ENCODE measurements around the gene CRACR2A. TPM values are rescaled to one million over a fixed set of nuclear protein-coding genes. Genes with fewer than 3 reads are reported as not detected.

CRACR2A gene
- total and polyA plus RNA-seq, 10 of the 15 experiments (the other 5 are each of a cell fraction or from before 2014, with no cell fraction given) = 2.1 to 18.0 (median 13.2) TPM

DNA sequence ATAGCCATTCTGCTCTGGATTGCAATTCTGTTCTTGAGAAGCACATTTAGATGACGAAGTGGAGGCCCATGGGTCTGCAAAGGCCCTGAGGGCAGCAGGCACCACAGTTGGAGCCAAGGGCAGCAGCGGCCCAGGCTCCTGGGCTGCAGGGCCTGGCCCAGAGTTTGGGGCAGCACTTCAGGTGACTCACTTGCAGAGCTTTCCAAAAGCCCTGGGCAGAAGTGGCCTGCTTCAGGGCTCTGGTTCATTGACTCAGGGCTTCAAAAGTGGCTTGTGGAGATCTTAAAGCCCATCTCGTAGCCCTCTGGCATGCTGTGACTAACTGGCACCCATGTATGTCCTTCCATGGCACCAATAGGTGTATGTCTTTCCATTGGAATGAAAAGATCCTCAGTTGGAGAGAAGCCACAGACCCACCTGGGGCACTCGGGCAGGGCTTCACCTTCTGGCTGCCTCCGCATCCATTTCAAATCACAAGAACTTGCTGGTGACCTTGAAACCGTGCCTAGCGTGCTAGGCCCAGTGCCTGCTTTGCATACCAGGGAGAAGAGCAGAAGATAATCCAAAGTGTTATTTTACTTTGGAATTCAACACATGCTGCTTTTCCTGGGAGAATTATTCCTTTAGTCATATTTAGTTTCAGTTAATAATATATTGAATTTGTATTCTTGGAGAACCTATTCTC, 155.2 kb downstream of the CRACR2A start:
- WGBS (ENCODE audit: insufficient coverage, insufficient replicate concordance, low lambda C conversion rate, missing lambda C conversion rate) = 22% methylated on average over 7 of the region's 7 CpGs
- no peaks in the 10 kb centered on the region for H3K9me3 ChIP-seq (replicated peaks; ENCODE audit: control insufficient read depth, insufficient read depth, low read length)
- SMC1A ChIA-PET (ENCODE audit: uncharacterized antibody, unreplicated experiment) = no interaction called here
- FAIRE-seq (no peak), DNase-seq (ENCODE audit: low read depth, low spot score) (no peak), ATAC-seq (no peak)
- no peak overlapping the region for H2AFZ ChIP-seq (ENCODE audit: control insufficient read depth, low read depth, low read length)
- H3K9ac ChIP-seq (ENCODE audit: control insufficient read depth, insufficient read depth, low read length) = no peak overlapping the region
- intact Hi-C loops (cut with micrococcal nuclease; ENCODE audit: unreplicated experiment) = no loop called here
- RAD21 ChIA-PET (ENCODE audit: unreplicated experiment) = no interaction called here
- no peaks in the 10 kb centered on the region for H3K4me1 ChIP-seq (ENCODE audit: control insufficient read depth, insufficient read depth, low read length)
- H3K79me2 ChIP-seq (ENCODE audit: control insufficient read depth, insufficient read depth, low read length) = no peaks in the 10 kb centered on the region
- no peak overlapping the region for H3K4me3 ChIP-seq
- no peaks in the 10 kb centered on the region for H4K20me1 ChIP-seq (ENCODE audit: control insufficient read depth, insufficient read depth)
- in situ Hi-C loops (cut with MboI) = no loop called here
- no peak overlapping the region for H3K4me2 ChIP-seq (ENCODE audit: control insufficient read depth, insufficient read depth)
- no peak for TF ChIP-seq HCFC1 (IDR thresholded peaks at IDR 0.05; ENCODE audit: low read length)
- no peak for TF ChIP-seq SMAD1 (IDR thresholded peaks at IDR 0.05; ENCODE audit: low read depth, partially characterized antibody)
- no peak for TF ChIP-seq NR2C1 (IDR thresholded peaks at IDR 0.05)
- no peak for TF ChIP-seq ZZZ3 (IDR thresholded peaks at IDR 0.05; ENCODE audit: control insufficient read depth, insufficient read length, low read depth)
- TF ChIP-seq, protein P1, sequence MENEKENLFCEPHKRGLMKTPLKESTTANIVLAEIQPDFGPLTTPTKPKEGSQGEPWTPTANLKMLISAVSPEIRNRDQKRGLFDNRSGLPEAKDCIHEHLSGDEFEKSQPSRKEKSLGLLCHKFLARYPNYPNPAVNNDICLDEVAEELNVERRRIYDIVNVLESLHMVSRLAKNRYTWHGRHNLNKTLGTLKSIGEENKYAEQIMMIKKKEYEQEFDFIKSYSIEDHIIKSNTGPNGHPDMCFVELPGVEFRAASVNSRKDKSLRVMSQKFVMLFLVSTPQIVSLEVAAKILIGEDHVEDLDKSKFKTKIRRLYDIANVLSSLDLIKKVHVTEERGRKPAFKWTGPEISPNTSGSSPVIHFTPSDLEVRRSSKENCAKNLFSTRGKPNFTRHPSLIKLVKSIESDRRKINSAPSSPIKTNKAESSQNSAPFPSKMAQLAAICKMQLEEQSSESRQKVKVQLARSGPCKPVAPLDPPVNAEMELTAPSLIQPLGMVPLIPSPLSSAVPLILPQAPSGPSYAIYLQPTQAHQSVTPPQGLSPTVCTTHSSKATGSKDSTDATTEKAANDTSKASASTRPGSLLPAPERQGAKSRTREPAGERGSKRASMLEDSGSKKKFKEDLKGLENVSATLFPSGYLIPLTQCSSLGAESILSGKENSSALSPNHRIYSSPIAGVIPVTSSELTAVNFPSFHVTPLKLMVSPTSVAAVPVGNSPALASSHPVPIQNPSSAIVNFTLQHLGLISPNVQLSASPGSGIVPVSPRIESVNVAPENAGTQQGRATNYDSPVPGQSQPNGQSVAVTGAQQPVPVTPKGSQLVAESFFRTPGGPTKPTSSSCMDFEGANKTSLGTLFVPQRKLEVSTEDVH (IDR thresholded peaks at IDR 0.05; ENCODE audit: low read depth, partially characterized antibody) = no peak
- TF ChIP-seq NFYB (IDR thresholded peaks at IDR 0.05; ENCODE audit: insufficient read depth, low read depth, low read length) = no peak
- TF ChIP-seq CHD4 (IDR thresholded peaks at IDR 0.05) = no peak
- no peak for TF ChIP-seq BHLHE40 (IDR thresholded peaks at IDR 0.05; ENCODE audit: borderline replicate concordance in 1 of 2, low read depth in 2 of 2, low read length in 1 of 2)
- no peak for TF ChIP-seq BMI1 (IDR thresholded peaks at IDR 0.05; ENCODE audit: borderline replicate concordance)
- CTCF ChIA-PET = no interaction called here
- peaks cover 0 to 2% of the 10 kb centered on the region in 2 experiments; a peak in 2 of 4 replicates for H3K27me3 ChIP-seq (replicated peaks in 1 of 2; ENCODE audit: control insufficient read depth in 2 of 2, insufficient read depth in 2 of 2, low read length in 1 of 2)
- BruUV-seq (replicated peaks) = no TSS peak
- no peak overlapping the region for H3K27ac ChIP-seq (ENCODE audit: control insufficient read depth, insufficient read depth)
- POLR2A ChIA-PET = no interaction called here
- no peaks in the 10 kb centered on the region for H3K36me3 ChIP-seq (ENCODE audit: control insufficient read depth in 2 of 2, insufficient read depth in 2 of 2, low read length in 1 of 2)

All from GM12878 (cell line).